ENCODE data around the gene OPCML. TPM values are rescaled to one million over a fixed set of nuclear protein-coding genes. Genes with fewer than 3 reads are reported as not detected.

Gene OPCML
- total and polyA plus RNA-seq, 2 of the 13 experiments (the other 11 are each of a cell fraction or from before 2014, with no cell fraction given), result not detected

GRCh38 chr11:132587716-132588115, 944.6 kb downstream of the OPCML start (continued):
- no peak for TF ChIP-seq CEBPZ (IDR thresholded peaks at IDR 0.05; ENCODE audit: low read length)
- no peak for TF ChIP-seq SMARCC2 (IDR thresholded peaks at IDR 0.05)
- TF ChIP-seq RXRA (CRISPR knock-in tag; IDR thresholded peaks at IDR 0.05), result no peak
- TF ChIP-seq ZNF382 (CRISPR knock-in tag; IDR thresholded peaks at IDR 0.05; ENCODE audit: borderline replicate concordance), result no peak
- TF ChIP-seq MIER3 (CRISPR knock-in tag; IDR thresholded peaks at IDR 0.05; ENCODE audit: borderline replicate concordance), result no peak
- TF ChIP-seq TRAFD1 (CRISPR knock-in tag; IDR thresholded peaks at IDR 0.05; ENCODE audit: borderline replicate concordance), result no peak
- no peak for TF ChIP-seq ZNF629 (CRISPR knock-in tag; conservative IDR thresholded peaks at IDR 0.05)
- TF ChIP-seq HBP1 (CRISPR knock-in tag; IDR thresholded peaks at IDR 0.05; ENCODE audit: low read depth), result no peak
- no peak for TF ChIP-seq RBAK (CRISPR knock-in tag; IDR thresholded peaks at IDR 0.05)
- no peak for TF ChIP-seq PAF1 (CRISPR knock-in tag; IDR thresholded peaks at IDR 0.05)

Data from HepG2 (cell line).